HG02943 (cell line): Measurements from ENCODE around the gene CDKL2.
A peak's percentile ranks its signal among the peaks of the same experiment; 100 is the strongest.
"Not testable (repeated sequence)": the region's sequence is repeated elsewhere in the genome, so short reads cannot be mapped to it uniquely, and the experiment has no call there.

Source experiments
- ATAC-seq: cut with Tn5 transposase; IDR thresholded peaks from one replicate; pipeline ENCODE4 v1.9.1; 2021; ENCODE audit warnings: mild to moderate bottlenecking, low read depth, moderate library complexity; ENCODE audit not compliant: unreplicated experiment

The CDKL2 gene

DNA sequence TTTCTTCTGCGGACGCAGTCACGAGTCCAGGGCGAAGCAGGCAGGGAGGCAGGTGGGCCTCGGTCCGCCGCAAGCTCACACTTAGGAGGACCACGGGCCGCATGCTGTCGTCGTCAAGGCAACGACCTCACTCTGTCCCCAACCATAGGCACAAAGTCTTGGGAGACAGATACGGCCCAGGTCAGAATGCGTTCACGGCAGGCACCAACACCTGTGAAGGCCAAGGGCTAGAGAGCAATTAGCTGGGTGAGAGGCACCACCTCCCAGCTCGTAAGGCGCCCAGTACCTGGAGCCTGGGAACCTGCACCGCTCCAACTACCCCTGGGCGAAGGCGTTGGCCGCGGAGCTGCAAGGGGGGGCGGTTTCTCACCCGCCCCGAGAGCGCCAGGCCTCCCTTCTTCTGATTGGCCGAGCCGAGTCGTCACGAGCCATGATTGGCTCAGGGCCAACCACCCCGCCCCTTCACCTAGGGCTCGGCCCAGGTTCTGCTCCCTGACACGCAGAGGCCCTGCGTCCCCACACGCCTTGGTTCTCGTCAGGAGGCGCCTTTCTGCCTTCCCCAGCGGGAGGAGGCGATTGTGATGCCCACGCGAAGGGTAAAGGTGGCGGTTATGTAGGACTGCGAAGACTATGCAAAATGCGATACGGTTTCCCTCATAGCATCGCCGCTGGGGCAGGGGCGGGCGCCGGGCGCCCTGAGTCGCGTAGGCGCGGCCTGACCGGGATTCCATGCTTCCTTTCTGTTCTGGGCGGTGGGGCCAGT is at the start of gene CDKL2:
TSS of gene CDKL2 (minus strand) at position 355 of the 763 bp plus-strand sequence. CDS start 4,540 bp downstream, outside the sequence.
- ATAC-seq = peak; percentile 99

DNA sequence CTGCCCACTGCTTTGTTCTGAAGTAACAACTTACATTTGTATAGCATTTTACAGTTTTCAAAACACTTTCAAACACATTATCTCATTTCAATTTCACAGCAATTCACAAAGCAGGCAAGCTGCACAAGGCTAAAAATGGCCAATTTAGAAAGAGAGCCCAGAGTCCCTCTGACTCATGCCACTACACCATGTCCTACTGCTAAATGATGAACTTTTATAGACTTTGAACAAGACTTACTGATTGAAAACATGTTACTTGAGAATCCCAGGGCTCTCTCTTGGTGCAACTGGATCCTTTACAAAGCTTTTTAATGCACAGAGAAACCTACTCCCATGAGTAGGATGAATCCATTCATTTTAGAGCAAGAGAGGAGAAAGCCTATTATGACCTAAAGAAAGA is 48.6 kb upstream of the CDKL2 start:
- no peak for ATAC-seq

DNA sequence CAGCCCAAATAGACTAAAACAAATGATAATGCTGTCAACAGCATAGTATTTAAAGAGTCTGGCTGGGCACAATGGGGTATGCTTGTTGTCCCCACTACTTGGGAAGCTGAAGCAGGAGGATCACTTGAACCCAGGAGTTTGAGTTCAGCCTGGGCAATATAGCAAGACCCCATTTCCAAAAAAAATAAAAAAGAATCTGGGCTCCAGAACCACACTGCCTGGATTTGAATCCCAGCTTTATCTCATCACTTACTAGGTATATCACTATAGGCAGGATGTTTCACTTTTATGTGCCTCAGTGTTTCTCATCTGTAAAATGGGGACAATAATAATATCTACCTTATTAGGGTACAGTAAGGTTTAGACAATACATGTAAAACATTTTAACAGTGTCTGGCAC is 48.1 kb upstream of the CDKL2 start:
- ATAC-seq = no peak

DNA sequence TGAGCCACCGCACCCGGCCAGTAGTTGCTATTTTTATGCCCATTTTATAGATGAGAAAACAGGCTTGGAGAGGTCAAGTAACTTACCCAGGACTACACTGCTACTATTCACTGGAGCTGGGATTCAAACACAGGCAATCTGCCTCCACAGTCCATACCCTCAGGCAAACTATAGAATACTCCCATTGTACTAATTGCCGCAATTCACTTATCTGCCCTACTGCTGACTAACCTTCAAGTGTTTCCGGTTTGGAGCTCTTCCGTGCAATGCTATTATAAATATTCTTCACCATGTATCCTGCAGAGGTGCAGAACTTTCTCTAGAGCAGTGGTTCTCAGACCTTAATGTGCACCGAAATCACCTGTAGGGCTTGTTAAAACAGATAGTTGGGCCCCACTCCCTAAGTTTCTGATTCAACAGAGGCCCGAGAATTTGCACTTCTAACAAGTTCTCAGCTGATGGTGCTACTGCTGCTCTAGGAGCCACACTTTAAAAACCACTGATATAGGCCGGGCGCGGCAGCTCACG is 44.7 kb upstream of the CDKL2 start:
- ATAC-seq = no peak

DNA sequence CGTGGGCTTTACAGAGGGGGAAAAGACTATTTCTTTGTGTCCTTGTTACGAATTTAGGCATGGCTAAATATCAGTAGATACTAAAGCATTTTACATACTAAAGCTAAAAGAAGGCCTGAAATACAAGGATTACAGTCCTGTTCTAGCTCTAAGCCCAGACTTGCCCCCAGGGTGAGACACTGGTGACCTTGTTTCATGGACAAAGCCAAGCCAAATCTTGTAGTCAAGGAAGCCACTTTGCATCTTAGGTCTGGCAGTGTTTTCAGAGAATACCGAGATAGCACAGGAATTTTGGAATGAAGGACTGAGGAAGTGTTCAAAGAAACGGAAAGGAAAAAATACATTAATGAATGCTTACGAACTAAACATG is 43.6 kb upstream of the CDKL2 start:
- ATAC-seq = no peak

DNA sequence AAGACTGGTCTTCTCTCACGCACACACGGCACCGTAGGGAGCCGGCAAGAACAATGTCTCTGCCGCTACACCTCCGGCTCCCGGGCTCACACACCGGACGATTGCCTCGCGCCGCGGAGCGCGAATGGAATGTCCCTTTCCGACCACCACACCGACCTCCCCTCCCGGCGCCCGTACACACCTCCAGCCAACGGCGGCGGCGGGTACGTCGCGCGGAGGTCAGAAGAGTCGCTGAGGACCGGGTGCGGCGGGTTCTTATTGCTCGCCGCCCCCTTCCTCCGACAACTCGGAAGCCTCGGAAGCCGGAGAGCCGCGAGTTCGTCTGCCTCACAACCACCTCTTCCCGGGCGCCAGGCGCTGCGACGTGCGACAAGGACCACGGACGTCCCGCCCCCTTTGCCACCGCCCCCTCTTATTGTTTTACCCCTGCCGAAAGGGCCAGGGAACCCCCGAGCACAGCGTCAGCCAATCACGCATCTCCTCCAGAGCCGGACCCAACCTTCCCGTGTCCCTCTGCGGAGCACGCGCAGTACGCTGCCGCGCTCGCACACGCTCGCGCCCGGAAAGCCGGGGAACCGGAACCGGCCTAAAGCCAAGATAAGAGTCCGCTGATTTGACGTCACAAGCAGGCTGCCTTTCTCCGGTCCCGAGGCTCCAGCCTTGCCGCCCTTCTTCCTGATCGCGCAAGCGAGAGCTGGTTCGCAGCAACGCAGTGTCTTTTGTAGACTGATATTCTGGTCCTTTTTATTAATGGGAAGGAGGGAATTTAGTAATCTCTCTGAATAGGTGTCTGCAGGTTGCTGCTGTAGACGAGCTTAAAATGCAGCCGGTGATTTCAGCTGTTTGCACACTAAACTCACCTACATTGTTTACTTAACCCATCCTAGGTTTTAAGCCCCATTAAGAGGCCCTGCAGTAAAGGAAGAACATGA is 43.0 kb upstream of the CDKL2 start, which contains the start of gene G3BP2:
TSS of gene G3BP2 (minus strand) at position 385 of the 932 bp plus-strand sequence. CDS start 11,386 bp downstream, outside the sequence.
- ATAC-seq = peak; percentile 89

DNA sequence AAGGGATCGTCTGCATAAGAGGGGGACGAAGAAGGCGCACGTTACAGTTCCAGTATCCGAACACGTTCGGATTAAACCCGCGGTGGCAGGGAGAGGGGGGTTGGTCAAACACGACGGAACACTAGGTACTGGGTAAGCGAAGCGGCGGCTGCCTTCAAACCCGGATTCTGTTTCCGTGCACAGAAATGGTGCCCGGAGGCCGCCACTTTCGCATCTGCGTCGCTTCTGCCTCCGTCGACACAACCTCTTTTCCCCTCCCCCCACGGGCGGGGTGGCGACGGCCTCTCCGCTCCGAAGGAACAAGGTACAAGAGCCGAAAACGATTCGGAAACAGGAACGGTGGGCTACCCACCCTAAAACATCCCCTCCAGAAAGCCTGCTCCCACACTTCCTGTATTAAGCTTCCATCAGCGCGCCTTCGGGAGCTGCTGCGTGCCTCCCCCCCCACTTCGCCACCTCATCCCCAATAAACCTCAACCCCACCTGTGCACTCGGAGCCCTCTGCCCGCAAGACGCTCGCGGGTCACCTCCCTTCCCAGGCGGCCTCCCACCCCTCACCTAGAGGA is 42.2 kb upstream of the CDKL2 start:
- peak; percentile 36 for ATAC-seq

DNA sequence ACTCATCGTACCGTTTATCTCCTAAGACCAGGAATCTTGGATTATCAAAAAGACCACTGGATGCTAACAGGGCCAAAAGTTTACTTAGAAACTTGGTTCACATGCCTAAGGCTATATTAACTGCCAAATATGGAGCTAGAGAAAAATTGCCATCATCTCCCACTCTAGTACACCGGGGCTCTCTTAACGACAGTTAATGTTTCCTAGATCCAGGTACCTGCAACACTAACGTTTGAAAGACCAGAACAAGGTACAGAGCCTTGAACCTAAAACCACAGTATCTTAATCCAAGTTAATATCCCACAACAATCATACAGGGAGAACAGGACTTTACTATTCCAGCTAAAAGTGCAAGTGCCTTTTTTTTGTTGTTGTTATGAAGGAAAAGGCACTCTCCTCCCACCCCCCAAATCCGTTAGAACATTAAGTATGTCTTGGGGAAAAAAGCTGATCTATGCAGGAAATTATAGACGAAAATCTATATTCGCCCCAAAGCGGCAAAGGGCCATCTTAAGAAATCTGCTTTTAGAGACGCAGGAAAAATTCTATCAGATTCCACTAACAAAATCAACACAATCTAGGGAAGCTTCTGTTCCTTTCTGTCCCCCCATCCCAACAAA is 41.6 kb upstream of the CDKL2 start:
- ATAC-seq = no peak

DNA sequence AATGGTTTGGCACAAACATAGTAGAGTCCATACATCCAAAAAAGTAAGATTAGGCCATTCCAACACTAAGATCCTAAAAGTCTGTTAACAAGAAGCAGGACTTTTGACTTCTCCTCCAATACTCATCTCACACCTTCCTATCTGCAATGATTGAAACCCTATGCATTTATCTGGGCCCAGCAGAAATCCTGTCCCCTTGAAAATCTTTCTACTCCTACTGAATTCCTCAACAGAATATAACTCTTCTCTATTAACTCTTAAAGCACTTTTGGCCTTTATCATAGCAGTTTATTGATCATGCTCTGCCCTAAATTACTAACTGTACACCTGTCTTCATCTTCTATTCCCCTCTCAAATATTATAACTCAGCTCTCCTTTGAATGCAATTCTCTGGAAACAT is 38.3 kb upstream of the CDKL2 start:
- ATAC-seq = no peak

DNA sequence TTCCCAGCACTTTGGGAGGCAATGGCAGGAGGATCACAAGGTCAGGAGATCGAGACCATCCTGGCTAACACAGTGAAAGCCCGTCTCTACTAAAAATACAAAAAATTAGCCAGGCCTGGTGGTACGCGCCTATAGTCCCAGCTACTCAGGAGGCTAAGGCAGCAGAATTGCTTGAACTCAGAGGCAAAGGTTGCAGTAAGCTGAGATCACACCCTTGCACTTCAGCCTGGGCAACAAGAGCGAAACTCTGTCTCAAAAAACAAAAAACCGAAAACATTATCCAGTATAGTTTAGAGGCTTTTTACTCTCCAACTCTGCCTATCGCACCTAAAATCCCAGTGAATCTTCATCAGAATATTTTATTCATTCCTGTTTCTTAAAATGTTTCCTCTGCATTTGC is 37.3 kb upstream of the CDKL2 start:
- ATAC-seq = not testable (repeated sequence)

DNA sequence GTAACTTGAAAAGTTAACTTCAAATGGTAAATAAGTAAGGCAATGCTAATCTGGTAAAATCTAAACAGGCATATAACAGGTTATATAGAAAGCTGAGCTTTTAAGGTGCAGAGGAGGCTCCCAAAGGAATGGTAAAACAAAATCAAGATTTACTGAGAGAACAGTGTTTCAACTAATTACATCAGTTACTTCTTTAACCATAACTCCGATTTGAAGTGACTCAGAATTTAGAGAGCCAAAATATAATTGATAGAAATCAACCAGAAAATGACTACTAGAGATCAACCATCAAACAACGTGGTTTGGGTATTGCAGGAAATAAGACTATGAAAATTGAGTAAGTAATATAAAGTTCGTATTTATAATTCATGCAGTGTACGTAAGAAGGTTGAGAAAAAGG is 36.0 kb upstream of the CDKL2 start:
- ATAC-seq = no peak

DNA sequence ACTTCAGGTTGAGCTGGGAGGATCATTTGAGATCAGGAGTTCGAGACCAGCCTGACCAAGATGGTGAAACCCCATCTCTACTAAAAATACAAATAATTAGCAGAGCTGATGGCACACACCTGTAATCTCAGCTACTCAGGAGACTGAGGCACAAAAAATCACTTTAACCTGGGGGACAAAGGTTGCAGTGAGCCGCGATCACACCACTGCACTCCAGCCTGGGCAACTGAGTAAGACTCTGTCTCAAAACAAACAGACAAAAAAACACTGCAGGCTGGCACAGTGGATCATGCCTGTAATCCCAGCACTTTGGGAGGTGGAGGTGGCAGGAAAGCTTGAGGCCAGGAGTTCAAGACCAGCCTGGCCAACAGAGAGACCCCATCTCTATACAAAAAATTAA is 34.3 kb upstream of the CDKL2 start:
- ATAC-seq = not testable (repeated sequence)

DNA sequence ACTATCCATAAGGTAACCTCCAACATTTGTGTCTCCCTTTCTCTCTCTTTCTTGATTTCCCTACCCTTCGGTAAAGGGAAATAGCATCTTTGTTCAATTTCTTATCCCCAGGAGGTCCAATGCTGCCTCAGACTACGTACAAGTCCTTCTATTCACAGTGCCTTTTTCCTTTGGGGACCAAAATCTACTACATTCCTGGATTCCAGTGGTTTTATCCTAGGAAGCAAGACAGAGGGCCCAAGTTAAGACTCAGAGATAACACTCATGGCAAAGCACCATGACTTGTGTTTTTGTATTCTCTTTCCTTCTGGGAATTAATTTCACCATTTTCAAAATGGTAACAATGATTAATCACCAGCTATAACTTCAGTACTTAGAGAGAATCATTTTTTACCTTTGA is 32.3 kb upstream of the CDKL2 start:
- ATAC-seq = no peak

DNA sequence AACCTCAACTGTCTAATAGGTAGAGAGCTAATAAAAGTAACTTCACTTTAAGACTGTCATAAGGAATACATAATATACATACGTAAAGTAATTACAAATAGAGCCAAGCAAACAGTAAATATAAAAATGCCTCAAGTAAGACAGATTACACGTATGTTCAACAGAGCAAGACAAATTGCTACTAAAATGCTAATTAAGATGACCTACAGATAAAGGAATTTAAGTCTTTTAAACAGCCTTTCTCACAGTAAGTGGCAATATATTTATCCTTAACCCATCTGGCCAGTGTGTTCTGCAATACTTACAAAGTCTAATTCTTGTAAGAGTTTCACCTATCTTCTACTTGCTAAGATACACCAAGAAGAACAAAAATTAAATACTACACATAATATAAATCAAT is 30.2 kb upstream of the CDKL2 start:
- ATAC-seq = no peak

DNA sequence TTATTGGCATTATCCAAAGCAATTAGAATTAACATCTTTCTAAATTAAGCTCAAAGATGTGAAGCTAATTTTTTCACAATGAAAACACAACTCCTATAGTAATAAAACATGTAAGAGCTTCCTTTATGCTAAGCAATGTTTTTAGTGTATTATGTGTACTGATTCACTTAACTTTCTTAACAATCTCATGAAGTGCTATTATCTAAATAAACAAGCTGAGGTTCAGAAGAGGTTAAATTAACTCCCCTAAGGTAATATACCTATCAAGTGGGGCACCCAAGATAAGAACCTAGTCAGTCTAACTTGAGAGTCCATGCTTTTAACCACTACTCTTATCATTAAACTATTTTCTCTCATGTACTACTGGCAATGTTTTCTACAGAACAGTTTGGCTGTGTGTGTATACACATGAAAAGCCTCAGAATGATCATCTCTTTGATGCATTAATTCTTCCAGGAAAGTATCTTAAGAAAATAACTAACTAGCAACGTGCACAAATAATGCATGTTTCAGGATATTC is 29.2 kb upstream of the CDKL2 start:
- ATAC-seq = no peak

DNA sequence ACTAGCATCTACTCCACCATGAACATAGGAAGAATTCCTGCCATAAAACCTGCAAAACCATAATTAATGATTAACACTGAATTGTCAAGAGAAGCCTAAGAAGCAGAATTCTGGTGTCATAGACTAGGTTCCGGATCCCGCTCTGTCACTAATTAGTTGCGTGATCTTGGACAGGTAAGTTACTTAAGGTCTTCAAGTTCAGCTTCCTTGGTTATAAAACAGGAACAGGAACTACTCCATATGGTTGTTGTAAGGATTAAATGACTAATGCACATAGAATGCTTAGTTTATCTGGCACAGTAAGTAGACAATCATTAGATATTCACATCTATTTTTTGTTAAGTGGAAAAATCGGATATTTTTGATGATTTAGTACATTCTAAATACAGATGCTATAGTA is 28.5 kb upstream of the CDKL2 start:
- ATAC-seq = no peak

DNA sequence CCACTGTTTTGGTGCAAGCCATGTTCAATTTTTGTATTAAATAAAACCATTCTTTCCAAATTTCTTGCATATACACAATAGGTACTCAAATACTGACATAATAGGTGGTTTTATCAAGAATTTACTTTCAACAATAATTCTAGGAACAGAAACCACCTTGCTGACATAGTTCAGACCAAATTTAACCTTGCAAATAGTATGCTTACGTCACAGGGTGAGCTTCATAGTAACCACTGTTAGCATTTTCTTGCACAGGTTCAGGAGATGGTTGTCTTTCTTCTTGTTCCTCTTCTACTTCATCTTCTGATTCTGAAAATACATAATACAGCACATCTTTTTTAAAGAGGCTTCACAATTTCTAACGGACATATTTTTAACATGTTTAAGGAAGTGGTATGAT is 25.2 kb upstream of the CDKL2 start:
- no peak for ATAC-seq

DNA sequence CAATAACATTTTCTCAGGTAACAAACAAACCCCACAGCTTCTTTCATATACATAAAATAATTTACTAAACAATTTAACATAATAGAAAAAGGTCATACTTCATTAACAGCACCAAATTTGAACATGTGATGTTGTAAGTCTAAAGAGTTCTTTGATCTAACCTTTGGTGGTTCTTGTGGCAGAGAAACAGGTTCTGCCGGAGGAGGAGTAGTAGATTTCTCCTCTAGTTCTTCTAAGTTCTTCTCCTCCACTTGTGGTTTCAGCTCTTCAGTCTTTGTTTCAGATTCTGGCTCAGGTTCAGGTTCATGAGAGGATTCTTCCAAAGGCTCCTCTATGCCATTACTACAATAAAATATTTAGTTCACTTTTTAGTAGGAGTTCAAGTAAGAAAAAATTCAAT is 24.6 kb upstream of the CDKL2 start:
- no peak for ATAC-seq

DNA sequence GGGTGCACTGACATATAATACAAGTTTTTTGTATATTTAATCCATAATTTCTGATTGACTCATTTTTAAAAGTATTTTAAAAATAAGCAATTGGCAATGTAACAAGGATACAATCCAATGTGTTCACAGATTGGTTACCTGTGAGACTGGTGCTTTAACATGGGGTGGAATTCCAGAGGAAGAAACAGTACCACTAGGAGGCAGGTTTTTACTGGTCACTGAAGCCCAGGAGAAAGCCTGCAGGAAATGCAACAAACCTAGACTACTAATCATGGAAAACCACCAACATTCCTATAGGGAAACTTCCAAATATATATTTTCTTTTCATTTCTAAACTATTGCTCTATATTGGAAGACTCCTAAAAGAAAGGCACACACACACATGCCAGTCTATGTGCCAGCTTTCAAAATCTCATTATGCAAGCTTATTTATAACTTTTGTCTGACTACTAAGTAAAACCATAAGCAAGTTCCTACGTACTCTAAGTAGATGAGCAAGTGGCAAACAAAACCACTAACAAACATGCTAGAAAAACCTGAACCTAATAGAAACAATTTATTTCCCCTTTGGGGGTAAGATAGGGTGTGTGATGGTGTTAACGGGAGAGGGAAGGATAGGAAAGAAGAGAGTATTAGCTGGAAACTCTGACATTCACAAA is 23.6 kb upstream of the CDKL2 start:
- no peak for ATAC-seq

DNA sequence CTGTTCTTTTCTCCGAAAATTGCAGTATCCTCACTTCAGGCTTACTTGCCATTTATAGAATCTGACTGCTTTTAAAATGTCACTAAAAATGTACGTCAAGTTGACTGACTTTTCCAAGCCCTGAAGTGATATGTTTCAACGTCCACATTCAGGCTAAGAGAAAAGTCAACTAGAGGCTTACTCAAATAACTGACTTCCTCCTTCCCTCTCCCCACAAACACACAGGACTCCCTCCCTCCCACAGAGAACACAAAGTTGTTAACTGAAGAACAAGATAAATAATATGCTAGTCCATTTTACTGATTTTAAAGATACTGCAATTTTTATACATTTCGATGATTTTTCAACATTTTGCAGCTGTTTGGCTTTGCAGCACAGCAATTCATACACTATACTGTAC is 13.8 kb upstream of the CDKL2 start:
- ATAC-seq = no peak
